Measurements from ENCODE around the gene CACNB2.

The CACNB2 gene

GRCh38 chr10:18350340-18350739 is 210.1 kb downstream of the CACNB2 start:
- no peak for DNase-seq

GRCh38 chr10:18351421-18351820 is 211.2 kb downstream of the CACNB2 start:
- no peak for DNase-seq

DNA sequence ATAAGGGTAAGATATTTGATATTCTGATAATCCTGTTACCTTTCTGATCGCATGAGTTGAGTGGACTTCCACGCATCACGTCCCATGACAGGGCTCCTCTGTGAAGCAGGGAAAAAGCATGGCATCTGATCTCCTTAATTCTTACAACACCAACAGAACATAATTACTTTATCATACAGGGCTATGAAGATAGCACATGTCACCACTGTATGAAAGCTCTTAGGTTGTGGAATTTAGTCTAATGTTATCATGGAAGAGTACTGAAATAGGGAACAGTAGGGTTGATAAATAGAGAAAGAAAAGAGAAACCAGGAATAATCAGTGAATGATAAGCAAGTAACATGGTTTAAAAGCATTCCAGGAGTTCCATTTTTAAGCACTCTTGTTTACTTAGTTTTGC is 212.0 kb downstream of the CACNB2 start:
- DNase-seq, result no peak

- no peak for DNase-seq
Measured at GRCh38 chr10:18359812-18360211, 219.6 kb downstream of the CACNB2 start.

DNA sequence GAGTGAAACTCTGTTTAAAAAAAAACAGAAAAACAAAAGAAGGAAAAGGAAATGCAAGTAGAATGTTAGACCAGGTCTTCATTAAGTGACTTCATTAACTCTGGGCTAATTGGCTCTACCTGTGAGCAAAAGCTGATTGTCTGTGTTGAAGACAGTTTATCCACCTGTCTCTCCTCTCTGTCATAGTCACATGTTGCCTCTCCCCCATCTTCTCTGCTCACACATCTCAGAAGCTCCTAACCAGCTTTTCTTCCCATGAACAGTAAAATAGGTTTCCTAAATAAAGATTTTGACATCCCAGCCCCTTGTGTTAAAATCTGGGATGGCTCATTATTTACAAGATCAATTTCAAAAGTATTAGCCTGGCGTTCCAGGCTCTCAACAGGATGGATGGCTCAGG is 222.7 kb downstream of the CACNB2 start:
- no peak for DNase-seq

DNA sequence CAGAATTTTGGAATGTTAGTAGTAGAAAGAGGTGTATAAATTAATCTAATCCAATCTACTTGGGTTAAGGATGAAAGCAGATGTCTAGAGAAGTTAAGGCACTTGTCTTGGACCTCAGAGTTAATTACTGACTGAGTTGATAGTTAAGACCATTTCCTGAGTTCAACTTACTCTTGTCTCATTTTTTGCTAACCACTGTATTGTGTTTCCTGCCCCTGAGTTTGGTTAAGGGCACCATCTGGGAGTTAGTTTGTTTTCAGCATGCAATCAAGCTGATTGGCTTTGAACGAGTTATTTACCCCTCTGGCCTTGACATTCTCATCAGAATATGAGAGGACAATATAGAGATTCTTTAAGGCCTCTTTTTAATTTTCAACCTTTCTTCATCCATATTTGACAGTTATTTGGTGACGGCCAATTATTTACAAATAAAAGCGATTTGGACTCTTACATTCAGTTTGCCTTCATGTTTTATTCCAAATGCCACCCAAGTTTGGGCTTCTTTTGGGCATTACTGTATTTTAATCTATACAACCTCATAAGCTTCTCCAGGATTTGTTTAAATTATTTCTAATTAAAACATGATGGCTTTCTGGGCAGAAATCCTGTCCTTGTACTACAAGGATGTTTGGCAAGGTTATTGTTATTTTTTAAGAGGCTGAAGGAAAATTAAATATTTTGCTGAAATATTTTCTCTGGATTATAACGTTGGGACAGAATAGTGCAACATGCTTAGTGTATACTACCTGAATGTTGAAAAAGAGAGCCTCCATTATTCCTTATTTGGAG is 225.0 kb downstream of the CACNB2 start:
- no peak for DNase-seq

- DNase-seq, result no peak
Measured at GRCh38 chr10:18367840-18368239, 227.6 kb downstream of the CACNB2 start.

DNA sequence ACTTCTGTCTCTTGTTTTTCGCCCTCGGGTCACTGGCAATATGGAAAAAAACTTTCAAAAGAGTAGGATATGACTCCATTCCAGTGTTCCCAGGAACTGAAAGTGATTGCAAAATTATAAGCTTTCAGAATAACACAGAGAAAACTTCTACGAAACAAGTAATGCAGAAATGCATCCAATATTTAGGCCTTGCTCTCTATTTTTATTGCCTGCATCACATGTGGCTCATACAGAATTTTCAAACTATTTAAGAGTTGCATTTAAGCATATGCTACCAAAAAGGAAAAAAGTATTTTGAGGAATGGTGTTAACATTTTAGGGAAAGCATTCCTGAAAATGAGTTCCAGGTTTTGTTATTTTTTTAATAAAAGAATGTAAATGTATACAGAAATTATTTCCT is 228.0 kb downstream of the CACNB2 start:
- DNase-seq, result no peak

- DNase-seq, result no peak
Measured at GRCh38 chr10:18368682-18369081, 228.5 kb downstream of the CACNB2 start.

DNA sequence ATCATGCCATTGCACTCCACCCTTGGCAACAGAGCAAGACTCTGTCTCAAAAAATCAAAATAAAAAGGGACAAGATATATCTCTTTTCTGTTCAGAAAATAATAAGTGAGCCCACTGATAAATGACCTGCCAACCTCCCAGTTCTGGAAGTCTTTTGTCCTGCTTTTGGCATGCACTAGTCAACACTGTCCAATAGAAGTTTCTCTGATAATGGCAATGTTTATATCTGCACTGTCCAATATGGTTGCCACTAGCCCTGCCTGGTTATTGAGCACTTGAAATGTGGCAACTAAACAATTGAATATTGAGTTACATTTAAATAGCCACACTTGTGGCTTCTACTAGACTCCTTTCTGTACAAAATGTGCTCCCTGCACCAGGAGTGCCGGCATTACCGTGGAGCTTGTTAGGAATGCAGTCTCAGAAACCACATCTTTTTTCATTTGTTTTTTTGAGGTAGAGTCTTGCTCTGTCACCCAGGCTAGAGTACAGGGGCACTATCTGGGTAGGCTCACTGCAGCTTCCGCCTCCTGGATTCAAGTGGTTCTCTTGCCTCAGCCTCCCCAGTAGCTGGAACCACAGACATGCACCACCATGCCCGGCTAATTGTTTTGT is 229.7 kb downstream of the CACNB2 start:
- no peak for DNase-seq

DNA sequence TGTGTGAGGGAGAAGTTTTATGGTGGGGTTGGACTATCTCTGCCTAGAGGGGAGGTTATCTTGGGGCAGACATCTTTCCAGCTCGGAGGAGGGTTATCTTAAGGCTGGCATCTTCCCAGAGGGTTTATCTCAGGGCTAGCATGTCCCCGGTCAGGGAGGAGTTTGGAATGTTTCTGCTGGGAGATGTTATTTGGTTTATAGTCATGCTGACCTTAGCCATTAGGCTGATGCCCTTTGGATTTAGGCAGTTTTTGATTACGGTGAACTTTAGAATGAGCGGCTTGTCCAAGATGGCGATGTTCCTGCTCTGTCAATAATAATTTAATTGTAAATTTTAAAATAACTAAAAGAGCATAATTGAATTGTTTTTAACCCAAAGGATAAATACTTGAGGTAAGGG is 236.4 kb downstream of the CACNB2 start:
- DNase-seq, result no peak

GRCh38 chr10:18377898-18378297 is 237.7 kb downstream of the CACNB2 start:
- DNase-seq, result no peak

GRCh38 chr10:18378766-18379165 is 238.5 kb downstream of the CACNB2 start:
- DNase-seq, result no peak

DNA sequence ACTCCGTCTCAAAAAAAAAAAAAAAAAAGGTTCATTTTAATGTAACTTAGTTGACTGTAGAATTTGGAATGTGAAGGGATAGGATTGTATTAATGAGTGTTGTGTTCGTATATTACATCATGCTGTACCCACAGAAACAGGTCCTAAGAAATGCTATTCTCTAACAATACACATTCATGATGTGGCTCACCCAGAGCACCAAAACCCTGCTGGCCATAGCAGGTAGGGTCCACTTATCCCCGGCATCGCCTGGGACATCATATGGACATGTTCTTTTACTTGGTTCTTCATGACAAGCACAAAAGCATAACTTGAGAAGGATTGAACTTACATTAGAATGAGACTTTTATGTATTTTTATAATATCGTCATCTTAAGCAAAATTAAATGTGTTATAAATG is 241.5 kb downstream of the CACNB2 start:
- DNase-seq, result no peak

DNA sequence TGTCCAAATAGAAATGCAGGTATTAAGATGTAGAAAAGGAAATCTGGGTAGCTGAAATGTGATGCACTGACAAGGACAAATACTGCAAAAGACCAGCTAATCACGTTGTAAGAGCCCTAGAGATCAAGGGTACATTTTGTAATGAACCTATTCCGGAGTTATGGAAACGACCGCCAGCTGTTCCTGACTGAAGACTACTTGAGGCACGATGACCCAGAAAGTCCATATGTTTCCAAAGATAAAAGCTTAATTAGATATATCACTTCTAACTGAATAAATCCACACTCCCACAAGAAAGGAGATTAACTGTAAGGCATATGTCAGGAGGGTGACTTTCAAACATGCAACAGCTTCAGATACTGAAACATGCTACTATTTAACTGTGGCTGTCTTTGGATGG is 257.7 kb downstream of the CACNB2 start:
- DNase-seq, result no peak

DNA sequence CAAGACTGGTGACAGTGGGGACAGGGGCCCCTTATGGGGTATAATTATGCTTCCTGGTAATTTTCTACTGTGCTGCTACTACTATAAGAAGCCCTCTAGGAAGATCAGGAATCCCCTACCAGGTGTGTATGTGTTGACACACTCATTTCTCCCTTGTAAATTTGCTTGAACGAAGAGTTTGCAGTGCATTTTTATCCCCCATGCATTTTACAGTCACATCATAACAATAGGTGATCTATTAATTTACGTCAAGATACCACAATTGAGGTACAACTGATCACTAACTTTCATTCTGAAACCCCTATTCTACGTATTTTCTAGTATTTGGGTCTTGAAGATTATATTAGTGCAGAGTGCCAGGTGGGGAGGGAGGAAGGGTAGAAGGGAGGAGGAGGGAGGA is 258.9 kb downstream of the CACNB2 start:
- DNase-seq, result no peak

DNA sequence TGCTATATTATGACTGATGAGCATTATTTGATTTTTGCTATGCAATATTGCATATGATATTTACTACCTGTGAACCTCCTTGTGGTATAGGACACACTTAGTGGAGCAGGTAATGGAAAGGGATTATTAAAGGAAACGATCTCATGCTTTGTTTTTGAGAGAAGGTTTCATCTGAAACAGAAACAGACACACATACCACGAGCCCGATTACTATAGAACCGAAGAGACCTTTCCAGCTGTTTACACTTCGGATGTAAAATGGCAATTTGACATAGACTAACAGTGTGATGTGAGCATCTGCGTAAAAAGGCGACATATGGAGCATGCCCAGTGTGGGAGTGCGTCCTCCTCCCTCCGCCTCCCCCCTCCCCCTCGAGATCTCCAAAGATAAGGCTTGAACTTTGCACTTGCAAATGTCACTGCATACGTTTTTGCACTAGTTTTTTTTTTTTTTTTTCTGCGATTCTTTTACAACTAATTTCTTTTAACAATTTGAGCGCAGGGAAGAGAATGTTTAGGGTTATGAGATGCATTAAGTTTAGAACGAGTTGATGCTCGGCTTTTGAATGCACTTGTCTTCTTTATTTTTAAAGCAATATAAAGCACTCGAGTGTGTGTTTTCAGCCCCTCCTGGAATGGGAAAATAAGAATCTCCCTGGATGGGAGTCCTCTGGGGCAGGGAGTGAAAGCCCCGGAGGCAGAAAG is 260.1 kb downstream of the CACNB2 start:
- DNase-seq, result no peak

- no peak for DNase-seq
Measured at GRCh38 chr10:18400906-18401245, 260.7 kb downstream of the CACNB2 start.

DNA sequence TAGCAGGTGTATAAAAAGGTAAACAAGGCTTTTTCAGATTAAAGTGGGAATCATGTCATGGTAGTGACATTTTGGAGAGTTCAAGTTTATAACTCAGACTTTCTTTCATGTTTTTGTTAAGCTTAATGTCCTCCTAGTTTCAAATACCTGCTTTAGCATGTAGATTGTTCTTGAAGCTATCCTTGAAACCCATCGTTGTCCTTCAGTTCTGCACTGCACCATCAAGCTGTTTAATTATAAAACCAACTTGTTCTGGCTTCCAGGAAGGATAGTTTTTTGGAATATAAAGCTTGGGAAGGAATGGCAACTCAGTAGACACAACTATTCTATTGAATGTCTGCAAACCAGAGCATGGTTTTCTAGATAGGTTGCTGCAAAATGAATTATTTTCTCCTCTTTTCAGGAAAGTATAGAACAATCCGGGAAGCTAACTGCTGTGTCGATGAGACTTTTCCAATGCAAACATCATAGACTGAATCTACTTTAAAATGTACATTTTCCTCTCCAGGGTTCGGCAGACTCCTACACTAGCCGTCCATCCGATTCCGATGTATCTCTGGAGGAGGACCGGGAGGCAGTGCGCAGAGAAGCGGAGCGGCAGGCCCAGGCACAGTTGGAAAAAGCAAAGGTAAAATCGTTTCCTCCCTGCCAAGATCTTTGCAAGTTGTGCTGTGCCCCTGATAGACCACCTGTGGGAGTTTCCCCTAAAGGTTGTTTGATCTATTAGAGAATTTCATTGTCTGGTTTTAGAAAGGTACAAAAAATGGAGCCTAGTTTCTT is 261.4 kb downstream of the CACNB2 start:
- DNase-seq, result no peak

GRCh38 chr10:18402853-18403252 is 262.6 kb downstream of the CACNB2 start:
- DNase-seq, result no peak

DNA sequence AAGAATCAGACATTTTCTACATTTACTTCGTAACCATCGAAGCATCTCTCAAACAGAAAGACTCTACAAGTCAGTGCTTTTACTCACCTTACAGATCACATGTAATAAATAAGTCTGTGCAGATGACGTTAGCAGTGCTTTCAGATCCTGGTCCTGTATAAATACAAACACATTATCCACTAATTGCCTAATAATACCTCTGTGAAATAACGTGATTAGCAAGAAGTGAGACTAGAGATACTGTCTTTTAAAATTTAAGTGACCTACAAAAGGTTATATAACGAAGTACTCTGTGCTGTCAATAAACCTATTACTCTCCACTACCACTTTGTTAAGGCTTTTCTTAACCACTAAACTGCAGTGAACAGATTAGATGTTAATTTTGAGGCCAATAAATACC is 264.3 kb downstream of the CACNB2 start:
- DNase-seq, result no peak

DNA sequence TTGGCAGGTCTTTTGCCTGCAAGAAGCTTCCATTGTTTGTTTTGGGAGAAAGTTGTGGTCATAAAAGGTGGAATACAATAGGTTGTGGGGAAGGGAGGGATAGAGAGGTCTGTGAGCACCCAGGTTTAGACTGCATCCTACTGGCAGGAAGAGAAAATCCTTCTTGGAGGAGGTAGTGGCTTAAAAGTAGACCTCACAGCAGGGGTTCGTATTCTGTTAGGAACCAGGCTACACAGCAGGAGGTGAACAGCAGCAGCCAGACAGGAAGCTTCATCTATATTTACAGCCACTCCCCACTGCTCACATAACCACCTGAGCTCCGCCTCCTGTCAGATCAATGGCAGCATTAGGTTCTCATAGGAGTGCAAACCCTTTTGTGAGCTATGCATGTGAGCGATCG is 265.9 kb downstream of the CACNB2 start:
- no peak for DNase-seq

- DNase-seq, result no peak
Measured at GRCh38 chr10:18409599-18410397, 269.6 kb downstream of the CACNB2 start.

All from SIG-M5 (cell line).